KG1 (cell line): Measurements from ENCODE around the gene RMND5B.
"Not testable (repeated sequence)": the region's sequence is repeated elsewhere in the genome, so short reads cannot be mapped to it uniquely, and the experiment has no call there.

Experiments
- DNase-seq: peaks from one replicate; lab custom pipeline; 2025; lab: John Stamatoyannopoulos, UW

The RMND5B gene

DNA sequence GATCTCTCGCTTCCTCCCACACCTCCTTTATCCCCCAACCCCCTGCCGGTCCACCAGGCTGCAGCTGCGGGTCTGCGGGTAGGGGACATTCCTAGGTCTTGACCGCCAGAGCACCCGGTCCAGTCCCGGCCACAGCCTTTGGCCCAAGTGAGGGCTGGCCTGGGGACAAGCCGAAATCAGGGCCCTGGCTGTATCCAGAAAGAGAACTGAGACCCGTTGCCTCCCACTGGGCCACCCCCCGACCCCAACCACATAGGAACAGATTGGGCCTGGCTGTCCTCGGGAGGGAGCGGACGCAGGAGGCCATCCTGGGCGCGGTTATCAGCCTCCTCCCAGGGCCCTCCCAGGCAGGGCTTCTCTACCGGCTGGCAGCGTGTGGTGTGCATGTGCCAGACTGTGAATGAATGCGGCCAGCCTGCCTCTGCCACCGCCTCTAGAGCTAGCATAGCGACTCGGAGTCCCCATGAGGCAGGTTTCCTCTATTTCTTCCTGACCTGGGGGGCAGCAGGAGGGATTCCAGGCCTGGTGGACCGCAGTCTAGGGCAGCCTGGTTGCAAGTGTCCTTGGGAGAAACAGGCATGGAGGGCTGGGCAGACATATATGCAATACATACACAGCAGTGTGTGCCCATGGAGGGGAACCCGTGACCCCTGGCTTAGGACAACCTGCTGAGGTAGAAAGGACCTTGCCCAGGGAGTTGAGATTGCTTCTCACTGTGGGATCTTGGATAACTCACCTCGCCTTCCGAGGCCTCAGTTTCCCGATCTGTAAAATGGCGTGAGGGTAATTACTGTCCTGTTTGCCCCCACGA lies 16.3 kb upstream of the RMND5B start:
- DNase-seq, result no peak

GRCh38 chr5:178115136-178115813 lies 15.5 kb upstream of the RMND5B start:
- DNase-seq, result no peak

- DNase-seq, result no peak
These were observed 15.0 kb upstream of the RMND5B start for GRCh38 chr5:178115814-178116142.

GRCh38 chr5:178116143-178116885 lies 14.5 kb upstream of the RMND5B start:
- DNase-seq, result no peak

DNA sequence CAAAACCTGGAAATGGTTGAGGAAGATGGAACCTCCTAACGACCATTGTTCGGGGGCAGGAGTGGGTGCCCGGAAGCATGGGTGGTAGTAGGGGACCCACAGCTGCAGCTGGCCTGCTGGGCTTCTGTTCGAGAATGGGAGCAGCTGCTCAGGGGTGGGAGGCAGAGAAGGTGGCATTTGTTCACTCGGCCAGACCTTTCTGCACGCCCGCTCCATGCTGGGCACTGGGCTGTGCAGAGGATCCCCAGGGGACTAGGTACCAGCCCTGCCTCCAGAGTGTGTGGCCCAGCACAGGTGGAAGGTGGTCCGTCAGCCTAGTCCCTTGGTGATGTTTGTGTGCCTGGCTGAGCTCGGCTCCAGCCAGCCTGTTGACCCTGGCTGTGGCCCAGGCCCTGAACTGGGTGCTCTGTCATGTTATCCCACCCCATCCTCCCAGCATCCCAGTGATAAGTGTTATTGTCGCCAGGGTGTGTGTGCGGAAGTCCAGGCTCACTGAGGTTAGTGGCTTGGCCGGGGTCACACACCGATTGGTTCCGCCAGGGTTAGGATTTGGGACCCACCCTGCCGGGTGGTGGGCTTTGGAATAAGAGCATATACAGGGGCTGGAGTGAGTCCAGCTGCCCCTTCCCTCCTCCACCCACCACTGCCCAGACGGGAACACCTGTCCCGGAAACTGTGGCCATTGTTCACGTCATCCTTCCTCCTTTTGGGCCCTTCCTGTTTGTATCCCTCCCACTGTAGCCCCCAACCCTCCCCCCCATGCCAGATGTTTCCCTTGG lies 12.7 kb upstream of the RMND5B start:
- no peak for DNase-seq

DNA sequence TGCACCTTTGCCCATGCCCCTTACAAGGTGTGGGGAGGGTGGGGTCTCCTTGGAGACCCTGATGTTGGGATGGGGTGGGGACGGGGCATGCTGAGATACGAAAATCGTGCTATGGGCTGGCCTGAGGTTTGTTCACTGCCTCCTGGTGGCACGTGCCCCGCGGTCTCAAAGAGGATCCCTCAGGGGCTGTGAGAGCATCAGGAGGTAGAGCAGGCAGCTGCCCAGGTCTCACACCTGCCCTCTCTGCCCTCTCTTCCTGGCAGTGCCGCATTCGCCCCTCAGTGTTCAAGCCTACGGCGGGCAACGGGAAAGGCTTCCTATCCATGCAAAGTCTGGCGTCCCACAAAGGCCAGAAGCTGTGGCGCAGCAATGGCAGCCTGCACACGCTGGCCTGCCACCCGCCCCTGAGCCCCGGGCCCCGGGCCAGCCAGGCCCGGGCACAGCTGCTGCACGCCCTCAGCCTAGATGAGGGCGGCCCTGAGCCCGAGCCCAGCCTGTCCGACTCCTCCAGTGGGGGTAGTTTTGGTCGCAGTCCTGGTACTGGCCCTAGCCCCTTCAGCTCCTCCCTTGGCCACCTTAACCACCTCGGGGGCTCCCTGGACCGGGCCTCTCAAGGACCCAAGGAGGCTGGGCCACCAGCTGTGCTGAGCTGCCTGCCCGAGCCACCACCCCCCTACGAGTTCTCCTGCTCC lies 10.8 kb upstream of the RMND5B start:
- DNase-seq, result no peak

- peak; percentile 65 for DNase-seq
These were observed 10.0 kb upstream of the RMND5B start for GRCh38 chr5:178120607-178121357.

GRCh38 chr5:178121391-178122276 lies 9.2 kb upstream of the RMND5B start:
- no peak for DNase-seq

DNA sequence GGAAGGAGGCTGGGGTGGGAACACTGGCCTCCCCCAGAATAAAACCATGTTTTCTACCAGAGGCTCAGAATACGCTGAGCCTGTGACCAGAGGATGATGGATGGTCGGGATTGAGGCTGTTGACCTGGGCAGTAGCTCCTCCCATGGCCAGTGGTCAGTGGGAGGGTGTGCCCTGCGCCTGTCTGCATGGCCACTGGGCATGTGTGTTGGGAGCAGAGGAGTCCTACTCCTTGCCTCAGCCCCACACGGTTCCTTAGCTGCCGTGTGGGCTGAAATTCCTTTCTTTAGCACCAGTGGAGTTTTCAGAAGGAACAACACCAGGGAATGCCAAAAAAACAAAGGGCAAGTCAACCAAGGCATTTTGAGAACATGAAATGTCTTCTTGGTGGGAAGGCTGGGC lies 8.5 kb upstream of the RMND5B start:
- no peak for DNase-seq

DNA sequence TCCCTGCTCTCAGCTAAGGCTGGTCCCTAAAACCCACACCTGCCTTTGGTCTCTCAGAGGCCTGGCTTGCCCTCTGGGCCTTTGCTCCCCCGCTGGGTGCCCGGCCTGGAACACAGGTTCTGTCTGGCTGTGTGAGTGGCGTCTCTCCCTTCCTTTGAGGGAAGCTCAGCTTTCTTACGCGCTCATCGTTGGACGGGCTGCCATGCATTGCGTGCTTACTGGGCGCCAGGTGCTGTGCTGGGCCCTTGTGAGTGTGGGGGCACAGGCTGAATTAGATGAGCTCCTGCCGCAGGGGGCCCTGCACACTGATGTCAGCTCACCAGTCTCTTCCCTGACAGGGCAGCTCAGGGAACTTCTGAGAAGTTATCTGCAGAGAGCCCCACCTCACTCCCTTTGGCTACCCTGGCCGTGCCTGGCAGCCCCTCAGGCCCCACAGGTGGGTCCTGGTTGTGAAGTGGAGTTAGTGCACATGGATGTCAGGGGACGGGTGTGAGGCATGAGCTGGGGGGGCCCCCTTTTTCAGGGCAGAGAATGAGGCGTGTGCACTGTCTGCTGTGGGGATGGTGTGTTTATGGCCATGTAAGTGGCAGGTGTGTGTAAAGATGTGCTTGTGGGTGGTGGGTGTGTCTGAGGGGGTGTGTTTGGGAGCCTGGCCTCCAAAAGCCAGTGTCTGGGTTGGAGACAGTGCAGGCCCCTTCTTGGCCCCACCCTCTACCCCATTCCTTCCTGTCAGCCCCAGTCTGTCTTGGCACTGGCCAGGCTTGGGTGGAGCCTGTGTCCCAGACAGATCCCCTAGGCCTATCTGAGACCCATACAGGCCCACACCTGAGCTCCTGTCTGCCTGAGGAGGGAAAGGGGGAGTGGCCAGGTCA lies 7.5 kb upstream of the RMND5B start:
- no peak for DNase-seq

GRCh38 chr5:178123966-178124925 lies 6.6 kb upstream of the RMND5B start:
- no peak for DNase-seq

DNA sequence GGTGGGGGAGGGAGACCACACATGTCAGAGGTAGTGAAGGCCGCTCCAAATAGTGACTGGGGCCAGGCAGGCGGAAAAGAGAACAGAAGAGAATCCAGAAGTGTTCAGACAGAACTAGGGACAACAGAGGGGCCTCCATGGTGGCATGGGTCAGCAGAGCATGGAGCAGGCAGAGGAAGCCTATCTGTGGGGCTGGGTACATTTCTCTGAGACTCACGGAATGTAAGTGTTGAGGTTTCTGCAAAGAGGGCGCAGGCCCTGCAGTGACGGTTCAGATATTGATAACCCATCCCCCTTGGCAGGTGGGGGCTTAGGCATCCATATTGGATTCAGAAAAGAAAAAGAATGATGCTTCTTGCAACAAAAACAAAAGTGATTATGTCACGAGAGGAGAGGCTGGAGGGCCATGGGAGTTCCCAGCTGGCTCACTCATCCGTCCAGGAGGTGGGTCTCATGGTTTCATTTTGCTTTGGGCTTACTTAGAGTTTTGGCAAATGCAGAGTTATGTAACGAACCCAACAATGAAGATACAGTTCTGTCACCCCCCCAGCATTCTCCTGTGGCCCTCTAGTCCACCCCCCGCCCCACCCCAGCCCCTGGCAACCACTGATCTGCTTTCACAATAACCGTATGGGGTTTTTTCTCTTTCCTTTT lies 5.4 kb upstream of the RMND5B start:
- DNase-seq, result no peak

DNA sequence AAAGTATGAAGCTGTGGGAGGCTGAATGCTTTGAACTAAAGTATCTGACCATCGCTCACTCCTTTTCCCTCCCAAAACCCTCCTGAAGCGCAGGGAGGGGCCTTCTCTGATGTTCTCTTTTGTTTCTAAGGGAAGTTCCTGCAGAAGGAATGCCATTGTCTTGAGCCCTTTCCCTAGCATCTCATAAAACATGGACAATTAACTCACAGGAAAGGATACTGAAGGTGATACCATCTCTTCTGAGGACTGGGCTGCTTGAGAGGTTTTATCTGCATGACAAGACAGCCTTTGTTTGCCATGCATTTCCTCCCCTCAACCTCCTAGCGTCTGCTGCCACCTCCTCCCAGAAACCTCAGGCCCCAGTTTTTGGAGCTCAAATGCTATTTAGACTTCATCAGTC lies 4.3 kb upstream of the RMND5B start:
- DNase-seq, result no peak

DNA sequence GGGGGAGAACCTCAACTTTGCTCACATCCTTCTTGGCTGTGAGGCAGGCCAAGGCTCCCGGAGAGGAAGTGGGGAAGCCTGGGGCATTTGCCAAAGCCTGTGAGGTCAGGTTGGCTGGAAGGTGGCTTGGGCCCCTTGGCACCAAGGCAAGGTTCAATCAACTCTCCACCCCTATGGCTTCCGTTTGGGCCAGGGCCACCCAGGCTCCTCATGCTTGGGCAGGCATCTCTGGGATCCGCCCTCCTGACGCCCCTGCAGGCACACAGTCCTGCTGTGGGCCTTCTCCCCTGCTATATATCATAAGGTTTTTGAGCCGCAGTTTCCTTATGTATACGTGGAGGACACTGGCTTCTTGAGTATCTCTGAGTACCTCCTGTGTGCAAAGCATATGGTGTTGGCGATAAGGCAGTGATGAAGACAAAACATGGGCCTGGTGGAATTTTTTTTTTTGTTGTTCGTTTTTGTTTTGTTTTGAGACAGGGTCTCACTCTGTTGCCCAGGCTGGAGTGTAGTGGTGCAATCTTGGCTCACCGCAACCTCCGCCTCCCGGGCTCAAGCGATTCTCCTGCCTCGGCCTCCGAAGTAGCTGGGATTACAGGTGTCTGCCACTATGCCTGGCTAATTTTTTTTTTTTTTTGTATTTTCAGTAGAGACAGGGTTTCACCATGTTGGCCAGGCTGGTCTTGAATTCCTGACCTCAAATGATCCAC lies 3.4 kb upstream of the RMND5B start:
- DNase-seq, result not testable (repeated sequence)

GRCh38 chr5:178129296-178129695 lies 1.5 kb upstream of the RMND5B start:
- no peak for DNase-seq

- DNase-seq, result not testable (repeated sequence)
These were observed 609 bp upstream of the RMND5B start for GRCh38 chr5:178130234-178130575.
